SIG-M5 treated with dmso at 0.1 percent for 504 hours (cell line): ENCODE measurements around the gene RPE65.
"Not testable (repeated sequence)": the region's sequence is repeated elsewhere in the genome, so short reads cannot be mapped to it uniquely, and the experiment has no call there.

ENCODE experiments used
- DNase-seq: peaks from one replicate; lab custom pipeline; 2025; ENCODE audit not compliant: unreplicated experiment; lab: John Stamatoyannopoulos, UW

Gene RPE65

GRCh38 chr1:68449901-68450300 is at the start of gene RPE65:
Gene RPE65 (minus strand): TSS chr1:68449954. CDS start chr1:68449905, 49 bp downstream.
- no peak for DNase-seq

- no peak for DNase-seq
These were observed 47.6 kb upstream of the RPE65 start for GRCh38 chr1:68497358-68497698.

GRCh38 chr1:68496680-68497357 is 47.1 kb upstream of the RPE65 start, which contains the start of gene DEPDC1:
Gene DEPDC1 (minus strand): TSS chr1:68497082. CDS start chr1:68496999, 83 bp downstream.
- DNase-seq: peak; percentile 86

GRCh38 chr1:68495968-68496679 is 46.4 kb upstream of the RPE65 start:
- DNase-seq: no peak

- DNase-seq: no peak
These were observed 45.8 kb upstream of the RPE65 start for GRCh38 chr1:68495532-68495931.

- no peak for DNase-seq
These were observed 43.4 kb upstream of the RPE65 start for GRCh38 chr1:68493193-68493592.

- not testable (repeated sequence) for DNase-seq
These were observed 42.5 kb upstream of the RPE65 start for GRCh38 chr1:68492255-68492654.

- DNase-seq: no peak
These were observed 40.4 kb upstream of the RPE65 start for GRCh38 chr1:68490046-68490651.

GRCh38 chr1:68485431-68486022 is 35.8 kb upstream of the RPE65 start:
- no peak for DNase-seq

GRCh38 chr1:68484618-68485017 is 34.9 kb upstream of the RPE65 start:
- no peak for DNase-seq

GRCh38 chr1:68481041-68481440 is 31.3 kb upstream of the RPE65 start:
- DNase-seq: no peak

GRCh38 chr1:68479501-68479900 is 29.7 kb upstream of the RPE65 start:
- no peak for DNase-seq

GRCh38 chr1:68478662-68479061 is 28.9 kb upstream of the RPE65 start:
- DNase-seq: no peak

GRCh38 chr1:68476626-68477025 is 26.9 kb upstream of the RPE65 start:
- DNase-seq: not testable (repeated sequence)

- DNase-seq: no peak
These were observed 23.3 kb upstream of the RPE65 start for GRCh38 chr1:68473060-68473459.

GRCh38 chr1:68470388-68470970 is 20.7 kb upstream of the RPE65 start:
- DNase-seq: no peak

GRCh38 chr1:68464891-68465290 is 15.1 kb upstream of the RPE65 start:
- no peak for DNase-seq

GRCh38 chr1:68460935-68461334 is 11.2 kb upstream of the RPE65 start:
- no peak for DNase-seq

GRCh38 chr1:68459796-68460195 is 10.0 kb upstream of the RPE65 start:
- DNase-seq: no peak

GRCh38 chr1:68459091-68459490 is 9.3 kb upstream of the RPE65 start:
- DNase-seq: no peak

GRCh38 chr1:68456202-68456601 is 6.4 kb upstream of the RPE65 start:
- DNase-seq: no peak
